ENCODE data around the gene C7.
"Not testable (repeated sequence)": the region's sequence is repeated elsewhere in the genome, so short reads cannot be mapped to it uniquely, and the experiment has no call there.

Gene C7
- 0 to 0.18 (median 0) reads per million in 4 experiments for total RNA-seq

GRCh38 chr5:40909264-40909663, at the start of gene C7:
TSS of gene C7 (plus strand) at chr5:40909497. CDS start at chr5:40909611, 114 bp downstream.
- no peak for DNase-seq

- DNase-seq = no peak
Measured at GRCh38 chr5:40860711-40861110, 48.6 kb upstream of the C7 start.

- not testable (repeated sequence) for DNase-seq
Measured at GRCh38 chr5:40865004-40865403, 44.3 kb upstream of the C7 start.

GRCh38 chr5:40866844-40867243, 42.5 kb upstream of the C7 start:
- DNase-seq = no peak

- no peak for DNase-seq
Measured at GRCh38 chr5:40869384-40869783, 39.9 kb upstream of the C7 start.

GRCh38 chr5:40871177-40871576, 38.1 kb upstream of the C7 start:
- no peak for DNase-seq

GRCh38 chr5:40872253-40872652, 37.0 kb upstream of the C7 start:
- DNase-seq = not testable (repeated sequence)

- DNase-seq = no peak
Measured at GRCh38 chr5:40873286-40873880, 35.9 kb upstream of the C7 start.

- no peak for DNase-seq
Measured at GRCh38 chr5:40875958-40876357, 33.3 kb upstream of the C7 start.

- DNase-seq = no peak
Measured at GRCh38 chr5:40877371-40877988, 31.8 kb upstream of the C7 start.

- no peak for DNase-seq
Measured at GRCh38 chr5:40879163-40879942, 29.9 kb upstream of the C7 start.

GRCh38 chr5:40882291-40882690, 27.0 kb upstream of the C7 start:
- DNase-seq = no peak

GRCh38 chr5:40883051-40883450, 26.2 kb upstream of the C7 start:
- not testable (repeated sequence) for DNase-seq

GRCh38 chr5:40895440-40896425, 13.6 kb upstream of the C7 start:
- not testable (repeated sequence) for DNase-seq

GRCh38 chr5:40904205-40904993, 4.9 kb upstream of the C7 start:
- DNase-seq = no peak

GRCh38 chr5:40904994-40905306, 4.3 kb upstream of the C7 start:
- DNase-seq = no peak

GRCh38 chr5:40906351-40906751, 2.9 kb upstream of the C7 start:
- no peak for DNase-seq

- no peak for DNase-seq
Measured at GRCh38 chr5:40909723-40910122, 426 bp downstream of the C7 start.

- DNase-seq = no peak
Measured at GRCh38 chr5:40911266-40911665, 2.0 kb downstream of the C7 start.

- no peak for DNase-seq
Measured at GRCh38 chr5:40914835-40915234, 5.5 kb downstream of the C7 start.

- DNase-seq = no peak
Measured at GRCh38 chr5:40915341-40915926, 6.1 kb downstream of the C7 start.

- DNase-seq = no peak
Measured at GRCh38 chr5:40916226-40916625, 6.9 kb downstream of the C7 start.

All from effector CD8-positive, alpha-beta T cell (primary cell).